ENCODE measurements around the gene FADS2.

Gene FADS2

DNA sequence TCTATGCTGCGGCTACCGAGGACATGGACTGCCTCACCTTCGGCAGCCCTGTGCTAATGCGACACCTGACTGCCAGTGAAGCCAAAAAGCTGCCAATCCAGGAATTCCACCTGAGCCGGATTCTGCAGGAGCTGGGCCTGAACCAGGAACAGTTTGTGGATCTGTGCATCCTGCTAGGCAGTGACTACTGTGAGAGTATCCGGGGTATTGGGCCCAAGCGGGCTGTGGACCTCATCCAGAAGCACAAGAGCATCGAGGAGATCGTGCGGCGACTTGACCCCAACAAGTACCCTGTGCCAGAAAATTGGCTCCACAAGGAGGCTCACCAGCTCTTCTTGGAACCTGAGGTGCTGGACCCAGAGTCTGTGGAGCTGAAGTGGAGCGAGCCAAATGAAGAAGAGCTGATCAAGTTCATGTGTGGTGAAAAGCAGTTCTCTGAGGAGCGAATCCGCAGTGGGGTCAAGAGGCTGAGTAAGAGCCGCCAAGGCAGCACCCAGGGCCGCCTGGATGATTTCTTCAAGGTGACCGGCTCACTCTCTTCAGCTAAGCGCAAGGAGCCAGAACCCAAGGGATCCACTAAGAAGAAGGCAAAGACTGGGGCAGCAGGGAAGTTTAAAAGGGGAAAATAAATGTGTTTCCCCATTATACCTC, 32.1 kb upstream of the FADS2 start:
- Histone ChIP-seq H3K27ac (ENCODE audit: insufficient read depth, low read length, poor library complexity, severe bottlenecking) (no peak overlapping the region), H3K9me3 (ENCODE audit: control insufficient read depth, low read length) (no peaks in the 10 kb centered on the region), H3K27me3 (replicated peaks; ENCODE audit: control insufficient read depth, insufficient read depth, low read length, poor library complexity, severe bottlenecking) (no peaks in the 10 kb centered on the region), H3K4me1 (ENCODE audit: control insufficient read depth, insufficient read depth, low read length, poor library complexity, severe bottlenecking) (peaks cover 17% of the 10 kb centered on the region), H3K36me3 (ENCODE audit: control insufficient read depth, insufficient read depth, low read length) (no peaks in the 10 kb centered on the region), H3K4me3 (ENCODE audit: insufficient read depth, low read depth, low read length, poor library complexity, severe bottlenecking) (no peak overlapping the region)
- no peak for DNase-seq

DNA sequence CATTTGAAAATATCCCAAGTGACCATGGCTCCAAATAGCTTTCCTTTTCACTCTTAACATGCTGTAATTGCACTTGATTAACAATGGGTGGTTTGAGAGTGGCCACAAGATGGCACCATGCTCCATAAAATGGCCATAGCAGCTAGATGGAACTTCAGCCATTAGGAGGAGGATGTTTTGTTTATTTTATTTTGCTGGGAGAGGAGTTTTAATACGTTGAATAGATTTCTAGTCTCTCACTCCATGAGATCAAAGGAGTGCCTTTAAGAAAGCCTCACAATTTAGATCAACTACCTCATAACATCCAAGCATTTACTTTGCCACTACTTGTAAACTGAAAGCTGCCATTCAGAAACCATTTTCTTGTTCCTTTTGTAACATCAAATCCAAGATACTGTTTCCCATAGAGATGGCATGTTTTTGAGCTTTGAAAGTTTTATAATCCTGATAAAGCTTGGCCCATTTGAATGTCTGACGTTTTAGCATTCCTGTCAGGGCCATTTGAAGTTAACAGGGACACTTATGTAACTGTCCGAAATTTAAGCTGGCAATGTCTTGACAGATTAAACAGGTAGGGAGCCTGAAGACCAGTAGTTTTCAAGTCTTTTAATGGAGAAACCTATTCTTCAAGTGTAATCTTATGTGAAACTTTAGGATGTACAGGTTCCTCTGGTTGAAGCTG, 30.7 kb upstream of the FADS2 start:
- H3K27me3 ChIP-seq (replicated peaks; ENCODE audit: control insufficient read depth, insufficient read depth, low read length, poor library complexity, severe bottlenecking) = no peaks in the 10 kb centered on the region
- H3K4me3 ChIP-seq (ENCODE audit: insufficient read depth, low read depth, low read length, poor library complexity, severe bottlenecking) = no peak overlapping the region
- no peaks in the 10 kb centered on the region for H3K9me3 ChIP-seq (ENCODE audit: control insufficient read depth, low read length)
- peak; percentile 44 to 62 (median 49) for DNase-seq
- no peaks in the 10 kb centered on the region for H3K36me3 ChIP-seq (ENCODE audit: control insufficient read depth, insufficient read depth, low read length)
- peaks cover 9% of the 10 kb centered on the region for H3K4me1 ChIP-seq (ENCODE audit: control insufficient read depth, insufficient read depth, low read length, poor library complexity, severe bottlenecking)
- no peak overlapping the region for H3K27ac ChIP-seq (ENCODE audit: insufficient read depth, low read length, poor library complexity, severe bottlenecking)

DNA sequence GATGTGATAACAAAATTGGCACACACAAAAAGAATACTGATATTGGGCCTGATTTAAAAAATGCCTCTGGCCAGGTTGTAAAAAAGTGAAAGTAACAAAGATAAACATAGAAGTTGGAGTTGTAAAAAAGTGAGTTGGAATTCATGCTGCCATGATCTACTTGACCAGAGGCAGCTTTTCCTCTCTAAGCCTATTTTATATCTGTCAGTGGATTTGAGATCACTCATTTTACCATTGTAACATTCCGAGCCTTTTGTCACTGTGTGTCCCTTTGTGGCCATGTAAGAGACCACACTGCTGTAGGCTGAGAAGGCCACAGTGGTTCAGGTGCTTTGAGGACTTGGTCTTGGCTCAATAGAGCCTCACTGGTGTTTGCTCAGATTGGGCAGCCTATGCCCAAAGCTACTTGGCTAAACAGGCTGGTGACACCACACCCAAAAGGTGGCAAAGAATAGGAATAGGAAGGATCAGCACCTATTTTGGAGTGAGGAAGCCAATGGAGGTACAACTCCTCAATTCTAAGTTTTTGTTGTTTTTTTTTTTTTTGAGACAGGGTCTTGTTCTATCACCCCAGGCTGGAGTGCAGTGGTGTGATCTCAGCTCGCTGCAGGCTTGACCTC, 28.3 kb upstream of the FADS2 start:
- no peak for DNase-seq
- no peak overlapping the region for H3K27ac ChIP-seq (ENCODE audit: insufficient read depth, low read length, poor library complexity, severe bottlenecking)
- H3K9me3 ChIP-seq (ENCODE audit: control insufficient read depth, low read length) = no peaks in the 10 kb centered on the region
- no peaks in the 10 kb centered on the region for H3K4me1 ChIP-seq (ENCODE audit: control insufficient read depth, insufficient read depth, low read length, poor library complexity, severe bottlenecking)
- H3K27me3 ChIP-seq (replicated peaks; ENCODE audit: control insufficient read depth, insufficient read depth, low read length, poor library complexity, severe bottlenecking) = no peaks in the 10 kb centered on the region
- no peaks in the 10 kb centered on the region for H3K36me3 ChIP-seq (ENCODE audit: control insufficient read depth, insufficient read depth, low read length)
- H3K4me3 ChIP-seq (ENCODE audit: insufficient read depth, low read depth, low read length, poor library complexity, severe bottlenecking) = no peak overlapping the region

DNA sequence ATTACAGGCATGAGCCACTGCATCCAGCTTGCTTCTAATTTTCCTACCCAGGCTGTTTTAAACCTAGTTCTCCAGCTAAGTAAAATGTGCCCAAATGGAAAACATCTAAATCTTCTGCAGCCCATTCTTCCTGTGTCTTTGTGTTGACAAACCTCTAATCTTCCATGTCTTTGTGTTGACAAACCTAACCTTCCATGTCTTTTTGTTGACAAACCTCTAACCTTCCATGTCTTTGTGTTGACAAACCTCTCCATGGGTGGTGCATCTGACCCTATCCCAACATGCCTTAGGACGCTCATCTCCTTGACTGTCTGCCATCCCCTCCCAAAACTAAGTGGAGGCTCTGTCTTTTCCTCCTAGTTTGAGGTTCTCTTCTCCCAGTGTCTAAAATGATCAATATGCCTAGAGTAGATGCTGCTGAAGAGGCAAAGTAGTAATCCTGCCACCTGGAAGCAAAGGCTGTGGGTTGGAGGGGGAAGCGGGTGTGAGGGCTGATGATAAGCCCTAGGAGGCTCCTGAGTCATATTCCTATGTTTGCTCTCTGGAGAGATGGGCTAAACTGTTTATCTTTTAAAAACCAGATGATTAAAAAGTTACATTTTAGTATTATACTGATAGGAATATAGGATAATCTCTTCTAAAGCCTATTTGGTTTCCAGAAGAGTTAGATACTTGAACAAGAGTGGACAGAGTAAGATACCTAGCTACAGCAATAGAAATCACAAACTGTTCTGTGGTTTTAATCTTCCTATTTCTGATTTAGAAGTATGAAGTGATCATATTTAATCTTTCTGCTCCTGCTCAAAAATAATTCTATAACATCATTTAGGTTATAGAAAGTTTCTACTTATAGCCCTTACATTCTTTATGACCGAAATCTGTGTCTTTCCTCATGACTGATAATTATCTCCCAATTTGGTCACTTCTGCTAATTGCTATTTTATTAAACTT, 27.5 kb upstream of the FADS2 start:
- Histone ChIP-seq H3K4me3 (ENCODE audit: insufficient read depth, low read depth, low read length, poor library complexity, severe bottlenecking) (no peak overlapping the region), H3K27ac (ENCODE audit: insufficient read depth, low read length, poor library complexity, severe bottlenecking) (no peak overlapping the region), H3K4me1 (ENCODE audit: control insufficient read depth, insufficient read depth, low read length, poor library complexity, severe bottlenecking) (no peaks in the 10 kb centered on the region), H3K9me3 (ENCODE audit: control insufficient read depth, low read length) (no peaks in the 10 kb centered on the region), H3K36me3 (ENCODE audit: control insufficient read depth, insufficient read depth, low read length) (no peaks in the 10 kb centered on the region), H3K27me3 (replicated peaks; ENCODE audit: control insufficient read depth, insufficient read depth, low read length, poor library complexity, severe bottlenecking) (no peaks in the 10 kb centered on the region)
- DNase-seq = no peak

DNA sequence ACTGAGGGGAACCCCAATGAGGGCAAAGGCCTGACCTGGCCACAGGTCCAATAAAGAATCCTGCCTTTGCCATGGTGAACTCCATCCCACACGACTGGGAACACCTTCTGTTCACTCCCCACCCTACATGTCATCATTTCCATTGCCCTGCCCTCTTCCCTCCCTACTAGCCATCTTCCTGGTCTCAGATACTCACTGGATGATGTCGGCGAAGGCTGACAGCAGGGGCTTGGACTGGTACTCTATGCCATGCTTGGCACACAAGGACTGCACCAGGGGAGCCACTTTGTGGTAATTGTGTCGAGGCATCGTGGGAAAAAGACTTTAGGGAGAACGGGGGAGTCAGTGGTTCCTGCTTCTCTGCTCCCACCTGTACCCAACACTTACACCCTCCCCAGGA, 25.5 kb upstream of the FADS2 start:
- H3K4me3 ChIP-seq (ENCODE audit: insufficient read depth, low read depth, low read length, poor library complexity, severe bottlenecking) = no peak overlapping the region
- H3K27me3 ChIP-seq (replicated peaks; ENCODE audit: control insufficient read depth, insufficient read depth, low read length, poor library complexity, severe bottlenecking) = no peaks in the 10 kb centered on the region
- H3K36me3 ChIP-seq (ENCODE audit: control insufficient read depth, insufficient read depth, low read length) = no peaks in the 10 kb centered on the region
- no peaks in the 10 kb centered on the region for H3K9me3 ChIP-seq (ENCODE audit: control insufficient read depth, low read length)
- H3K4me1 ChIP-seq (ENCODE audit: control insufficient read depth, insufficient read depth, low read length, poor library complexity, severe bottlenecking) = no peaks in the 10 kb centered on the region
- no peak overlapping the region for H3K27ac ChIP-seq (ENCODE audit: insufficient read depth, low read length, poor library complexity, severe bottlenecking)
- DNase-seq = no peak

DNA sequence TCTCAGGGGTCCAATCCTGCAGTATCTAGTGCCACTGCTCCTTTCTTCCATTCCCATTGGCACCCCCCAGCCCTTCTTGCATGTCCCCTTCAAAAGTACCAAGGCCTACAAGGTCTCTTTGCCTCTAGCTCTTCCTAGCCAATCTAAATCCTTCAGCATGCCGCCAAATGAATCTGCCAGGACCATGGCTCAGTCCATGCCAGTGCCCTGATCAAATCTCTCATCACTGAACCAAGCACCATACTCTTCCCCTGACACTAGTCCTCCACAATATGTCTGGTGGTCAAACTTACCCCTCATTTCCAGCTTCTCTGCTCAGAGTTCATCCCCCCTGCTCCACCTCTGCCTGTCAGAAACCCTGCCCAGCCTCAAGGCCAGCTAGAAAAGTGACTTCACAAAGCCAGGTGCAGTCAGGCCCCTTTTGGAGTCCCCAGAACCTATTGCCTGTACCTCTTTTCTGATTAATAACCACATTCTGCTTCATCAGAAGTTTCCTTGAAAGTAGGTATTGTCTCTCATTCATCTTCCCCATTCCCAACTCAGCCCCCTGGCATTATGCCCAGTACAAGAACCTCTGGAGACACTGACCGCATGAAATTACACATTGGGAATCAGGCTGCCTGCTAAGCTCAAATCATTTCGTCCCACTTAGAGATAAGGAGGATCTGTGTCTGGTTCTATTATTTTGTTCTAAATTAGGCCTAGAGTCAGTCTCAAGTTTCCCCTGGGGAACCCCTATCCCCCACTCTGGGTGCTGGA, 24.0 kb upstream of the FADS2 start:
- no peak for DNase-seq
- Histone ChIP-seq H3K9me3 (ENCODE audit: control insufficient read depth, low read length) (no peaks in the 10 kb centered on the region), H3K27me3 (replicated peaks; ENCODE audit: control insufficient read depth, insufficient read depth, low read length, poor library complexity, severe bottlenecking) (no peaks in the 10 kb centered on the region), H3K4me1 (ENCODE audit: control insufficient read depth, insufficient read depth, low read length, poor library complexity, severe bottlenecking) (no peaks in the 10 kb centered on the region), H3K36me3 (ENCODE audit: control insufficient read depth, insufficient read depth, low read length) (no peaks in the 10 kb centered on the region), H3K4me3 (ENCODE audit: insufficient read depth, low read depth, low read length, poor library complexity, severe bottlenecking) (no peak overlapping the region), H3K27ac (ENCODE audit: insufficient read depth, low read length, poor library complexity, severe bottlenecking) (no peak overlapping the region)

DNA sequence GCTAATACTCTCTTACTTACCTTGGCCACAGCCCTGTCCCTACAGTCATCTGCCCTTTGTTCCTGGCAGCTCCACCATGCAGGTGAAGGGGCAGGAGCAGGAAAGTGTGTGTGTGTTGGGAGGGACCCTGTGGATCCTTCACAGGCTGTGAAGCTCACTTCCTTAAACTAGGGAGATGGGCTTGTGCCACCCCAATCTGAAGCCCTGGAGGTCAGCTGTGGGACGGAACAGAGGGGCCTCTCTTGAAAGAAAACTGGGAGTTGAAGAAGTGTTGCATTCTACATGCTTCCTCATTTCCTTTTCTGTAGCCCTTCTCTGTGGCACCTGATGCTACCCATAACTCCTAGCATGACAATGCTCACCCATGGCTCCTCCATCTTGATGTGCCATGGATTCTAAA, 23.0 kb upstream of the FADS2 start:
- H3K36me3 ChIP-seq (ENCODE audit: control insufficient read depth, insufficient read depth, low read length) = no peaks in the 10 kb centered on the region

DNA sequence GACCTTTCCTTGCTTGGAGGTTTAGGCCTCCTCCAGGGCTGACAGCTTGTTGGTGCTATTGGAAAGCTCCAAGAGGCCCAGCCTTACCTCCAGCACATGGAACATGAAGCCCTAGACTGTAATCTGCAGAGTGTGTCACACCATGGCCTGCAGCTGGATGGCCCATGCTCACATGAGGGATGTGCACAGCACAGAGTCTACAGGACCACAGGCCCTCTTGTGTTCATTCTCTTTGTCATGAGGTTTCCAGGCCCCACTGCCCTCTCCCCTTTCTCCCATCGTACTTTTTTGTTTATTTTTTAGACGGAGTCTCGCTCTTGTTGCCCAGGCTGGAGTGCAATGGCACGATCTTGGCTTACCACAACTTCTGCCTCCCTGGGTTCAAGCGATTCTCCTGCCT, 21.3 kb upstream of the FADS2 start:
- Histone ChIP-seq H3K27me3 (replicated peaks; ENCODE audit: control insufficient read depth, insufficient read depth, low read length, poor library complexity, severe bottlenecking) (no peaks in the 10 kb centered on the region), H3K4me3 (ENCODE audit: insufficient read depth, low read depth, low read length, poor library complexity, severe bottlenecking) (no peak overlapping the region), H3K9me3 (ENCODE audit: control insufficient read depth, low read length) (no peaks in the 10 kb centered on the region), H3K4me1 (ENCODE audit: control insufficient read depth, insufficient read depth, low read length, poor library complexity, severe bottlenecking) (no peaks in the 10 kb centered on the region), H3K36me3 (ENCODE audit: control insufficient read depth, insufficient read depth, low read length) (no peaks in the 10 kb centered on the region), H3K27ac (ENCODE audit: insufficient read depth, low read length, poor library complexity, severe bottlenecking) (no peak overlapping the region)
- DNase-seq = no peak

More for the DNA sequence above, 23.0 kb upstream of the FADS2 start:
- Histone ChIP-seq H3K9me3 (ENCODE audit: control insufficient read depth, low read length) (no peaks in the 10 kb centered on the region), H3K4me3 (ENCODE audit: insufficient read depth, low read depth, low read length, poor library complexity, severe bottlenecking) (no peak overlapping the region), H3K4me1 (ENCODE audit: control insufficient read depth, insufficient read depth, low read length, poor library complexity, severe bottlenecking) (no peaks in the 10 kb centered on the region), H3K27ac (ENCODE audit: insufficient read depth, low read length, poor library complexity, severe bottlenecking) (no peak overlapping the region), H3K27me3 (replicated peaks; ENCODE audit: control insufficient read depth, insufficient read depth, low read length, poor library complexity, severe bottlenecking) (no peaks in the 10 kb centered on the region)
- DNase-seq = no peak

DNA sequence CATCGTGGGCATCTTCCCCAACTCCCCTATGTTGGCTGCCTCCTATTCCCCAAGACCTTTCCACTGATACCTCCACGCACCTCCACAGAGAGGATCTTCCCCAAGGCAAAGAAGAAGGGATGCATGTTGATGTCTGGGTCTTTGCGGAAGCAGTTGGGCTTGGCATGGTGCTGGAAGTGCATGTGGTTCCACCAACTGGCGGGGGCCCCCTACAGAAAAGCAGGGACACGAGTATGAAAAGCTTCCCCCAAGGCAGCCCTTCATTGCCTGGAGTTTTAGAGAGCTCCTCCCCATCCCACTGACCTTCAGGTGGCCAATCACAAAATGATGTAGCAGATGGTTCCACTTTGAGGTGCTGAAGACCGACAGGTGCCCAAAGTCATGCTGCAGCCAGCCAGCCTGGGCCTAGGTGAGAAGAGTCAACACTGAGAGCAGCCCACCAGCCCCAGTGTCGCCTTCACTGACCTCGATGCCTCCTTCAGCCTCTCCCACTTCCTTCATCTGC, 17.4 kb upstream of the FADS2 start:
- Histone ChIP-seq H3K27ac (ENCODE audit: insufficient read depth, low read length, poor library complexity, severe bottlenecking) (no peak overlapping the region), H3K4me1 (ENCODE audit: control insufficient read depth, insufficient read depth, low read length, poor library complexity, severe bottlenecking) (peaks cover 10% of the 10 kb centered on the region), H3K27me3 (replicated peaks; ENCODE audit: control insufficient read depth, insufficient read depth, low read length, poor library complexity, severe bottlenecking) (no peaks in the 10 kb centered on the region), H3K4me3 (ENCODE audit: insufficient read depth, low read depth, low read length, poor library complexity, severe bottlenecking) (no peak overlapping the region), H3K36me3 (ENCODE audit: control insufficient read depth, insufficient read depth, low read length) (no peaks in the 10 kb centered on the region), H3K9me3 (ENCODE audit: control insufficient read depth, low read length) (no peaks in the 10 kb centered on the region)
- no peak for DNase-seq
